OCI-LY1 (cell line): ENCODE results near the gene USP7.

Experiments
- H2AFZ ChIP-seq: fragments of 200-600 bp; sonication (generic), shearing (Covaris generic); 2 replicates; pipeline ENCODE4 v1.6.0; 2014; ENCODE audit warnings: antibody characterized with exemption, mild to moderate bottlenecking, low read length
- H3F3A ChIP-seq: fragments of 200-600 bp; sonication (generic), shearing (Covaris generic); 2 replicates; pipeline ENCODE4 v1.6.0; 2014; ENCODE audit warnings: mild to moderate bottlenecking, antibody characterized with exemption, low read length, moderate library complexity; ENCODE audit not compliant: insufficient read depth
- H3K27ac ChIP-seq: fragments of 200-600 bp; sonication (generic); 2 replicates; pipeline ENCODE4 v1.5.1; 2014; ENCODE audit warnings: low read length, mixed run types, mild to moderate bottlenecking, low read depth; ENCODE audit not compliant: poor library complexity, severe bottlenecking
- H3K27me3 ChIP-seq: fragments of 200-600 bp; sonication (generic); 2 replicates; pipeline ENCODE4 v1.6.0; 2014; ENCODE audit warnings: antibody characterized with exemption, mild to moderate bottlenecking, low read length, moderate library complexity; ENCODE audit not compliant: insufficient read depth
- H3K36me3 ChIP-seq: fragments of 200-600 bp; sonication (generic); 2 replicates; pipeline ENCODE4 v1.6.1; 2014; ENCODE audit warnings: mild to moderate bottlenecking, antibody characterized with exemption, low read length, moderate library complexity, mixed read lengths; ENCODE audit not compliant: insufficient read depth
- H3K4me1 ChIP-seq: fragments of 200-600 bp; sonication (generic); 2 replicates; pipeline ENCODE4 v1.5.1; 2014; ENCODE audit warnings: mild to moderate bottlenecking, low read length, moderate library complexity; ENCODE audit not compliant: insufficient read depth, severe bottlenecking
- H3K4me2 ChIP-seq: fragments of 200-600 bp; sonication (generic), shearing (Covaris generic); 2 replicates; pipeline ENCODE4 v1.6.1; 2014; ENCODE audit warnings: low read length
- H3K4me3 ChIP-seq: fragments of 200-600 bp; sonication (generic); 2 replicates; pipeline ENCODE4 v1.5.1; 2014; ENCODE audit warnings: low read length, low read depth, mild to moderate bottlenecking, mixed read lengths; ENCODE audit not compliant: poor library complexity, severe bottlenecking
- H3K79me2 ChIP-seq: fragments of 200-600 bp; shearing (Covaris generic); 2 replicates; pipeline ENCODE4 v1.6.1; 2016; ENCODE audit warnings: mixed run types, low read length, mixed read lengths; ENCODE audit not compliant: insufficient read depth
- H3K9ac ChIP-seq: fragments of 200-600 bp; sonication (generic), shearing (Covaris generic); 2 replicates; pipeline ENCODE4 v1.6.1; 2014; ENCODE audit warnings: mild to moderate bottlenecking, low read length, mixed read lengths
- H3K9me2 ChIP-seq: fragments of 200-600 bp; sonication (generic), shearing (Covaris generic); 2 replicates; pipeline ENCODE4 v1.6.1; 2014; ENCODE audit warnings: low read depth, mild to moderate bottlenecking, low read length, mixed read lengths
- H3K9me3 ChIP-seq: fragments of 200-600 bp; shearing (Covaris generic); 2 replicates; pipeline ENCODE4 v1.6.1; 2014; ENCODE audit warnings: low read length, mixed read lengths
- H4K20me1 ChIP-seq: fragments of 200-600 bp; sonication (generic), shearing (Covaris generic); 2 replicates; pipeline ENCODE4 v1.6.0; 2016; ENCODE audit warnings: mild to moderate bottlenecking, low read length; ENCODE audit not compliant: insufficient read depth
- EZH2 ChIP-seq: fragments of 200-600 bp; sonication (generic), shearing (Covaris generic); IDR thresholded peaks from 2 replicates; pipeline ENCODE4 v1.8.0; 2017; ENCODE audit warnings: borderline replicate concordance, mixed run types, mild to moderate bottlenecking, antibody characterized with exemption, low read length, moderate library complexity, mixed read lengths
- TF ChIP-seq, protein P1 (sequence below): fragments of 200-600 bp; sonication (generic), shearing (Covaris generic); IDR thresholded peaks from 2 replicates; pipeline ENCODE4 v1.5.1; 2017; ENCODE audit warnings: mild to moderate bottlenecking, antibody characterized with exemption, low read length, moderate library complexity, mixed read lengths

Gene USP7

DNA sequence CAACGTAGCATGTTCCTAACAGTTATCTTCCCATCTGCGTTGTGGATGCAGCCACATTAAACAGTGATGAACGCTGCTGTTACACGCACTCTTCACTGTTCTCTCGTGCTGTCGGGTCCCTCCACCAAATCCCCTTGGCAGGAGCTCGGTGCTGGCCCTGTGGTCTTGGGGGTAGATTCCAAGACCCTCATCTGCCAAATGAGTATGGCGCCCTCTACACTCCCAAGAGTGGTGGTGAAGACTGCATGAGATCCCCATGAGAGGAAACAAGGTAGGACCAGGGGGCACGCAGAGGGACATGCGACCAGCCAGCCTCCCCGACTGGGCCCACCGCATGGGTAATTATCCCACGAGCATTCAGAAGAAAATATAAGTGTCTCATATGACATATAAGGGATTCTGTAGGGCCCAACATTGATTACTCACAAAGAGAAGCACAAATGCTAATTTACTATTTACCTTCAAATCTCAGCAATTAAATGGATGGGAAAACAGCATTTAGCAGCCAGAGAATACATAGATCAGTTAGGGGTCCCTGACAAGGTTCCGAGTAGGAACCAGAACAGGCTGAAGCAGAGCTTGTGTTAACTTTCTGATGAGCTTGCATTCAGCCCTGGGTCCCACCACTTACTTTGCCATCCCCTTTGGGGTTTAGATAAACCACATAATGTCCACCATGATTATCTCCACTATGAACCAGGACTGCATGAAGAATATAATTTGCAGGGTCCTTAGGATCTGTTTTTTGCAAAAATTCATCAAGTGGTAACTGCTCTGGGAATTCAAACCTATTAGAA, 57.7 kb downstream of the USP7 start:
- Histone ChIP-seq H3K9ac (no peak overlapping the region), H3K9me3 (no peaks in the 10 kb centered on the region)
- TF ChIP-seq, protein P1, sequence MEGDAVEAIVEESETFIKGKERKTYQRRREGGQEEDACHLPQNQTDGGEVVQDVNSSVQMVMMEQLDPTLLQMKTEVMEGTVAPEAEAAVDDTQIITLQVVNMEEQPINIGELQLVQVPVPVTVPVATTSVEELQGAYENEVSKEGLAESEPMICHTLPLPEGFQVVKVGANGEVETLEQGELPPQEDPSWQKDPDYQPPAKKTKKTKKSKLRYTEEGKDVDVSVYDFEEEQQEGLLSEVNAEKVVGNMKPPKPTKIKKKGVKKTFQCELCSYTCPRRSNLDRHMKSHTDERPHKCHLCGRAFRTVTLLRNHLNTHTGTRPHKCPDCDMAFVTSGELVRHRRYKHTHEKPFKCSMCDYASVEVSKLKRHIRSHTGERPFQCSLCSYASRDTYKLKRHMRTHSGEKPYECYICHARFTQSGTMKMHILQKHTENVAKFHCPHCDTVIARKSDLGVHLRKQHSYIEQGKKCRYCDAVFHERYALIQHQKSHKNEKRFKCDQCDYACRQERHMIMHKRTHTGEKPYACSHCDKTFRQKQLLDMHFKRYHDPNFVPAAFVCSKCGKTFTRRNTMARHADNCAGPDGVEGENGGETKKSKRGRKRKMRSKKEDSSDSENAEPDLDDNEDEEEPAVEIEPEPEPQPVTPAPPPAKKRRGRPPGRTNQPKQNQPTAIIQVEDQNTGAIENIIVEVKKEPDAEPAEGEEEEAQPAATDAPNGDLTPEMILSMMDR, result peak; percentile 37; the same call in 1 of the 2 replicates
- TF ChIP-seq EZH2, result no peak

DNA sequence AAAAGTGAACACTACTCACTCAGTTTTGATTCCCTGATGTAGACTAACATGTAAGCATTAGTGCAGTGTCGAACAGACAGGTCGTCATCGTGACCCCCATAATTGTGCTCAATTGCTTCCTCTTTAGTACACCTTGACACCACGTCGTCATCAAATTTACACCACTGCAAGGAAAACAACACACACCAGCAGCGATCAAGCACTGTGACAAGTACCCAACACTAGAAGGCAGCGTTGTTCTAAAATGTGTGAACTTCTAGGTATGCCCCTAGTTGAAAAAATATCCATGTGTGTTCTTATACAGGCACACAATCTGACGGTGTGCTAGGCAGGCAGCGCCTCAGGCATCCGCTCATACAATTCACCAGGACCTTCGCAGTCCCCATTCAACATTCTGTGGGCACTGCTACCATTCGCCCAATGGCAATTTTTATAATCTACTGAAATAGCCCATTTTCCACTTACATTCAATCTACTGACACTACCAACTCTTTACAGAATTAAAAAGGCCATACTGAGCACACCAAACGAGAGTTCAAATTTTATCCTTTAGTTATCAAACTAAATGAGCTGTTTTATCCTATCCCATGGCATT, 58.4 kb downstream of the USP7 start:
- Histone ChIP-seq H3K27ac (no peak overlapping the region), H3K36me3 (peaks cover 96% of the 10 kb centered on the region), H3K4me2 (no peak overlapping the region)

More for the DNA sequence above, 57.7 kb downstream of the USP7 start:
- Histone ChIP-seq H3K9me2 (no peaks in the 10 kb centered on the region), H3F3A (no peaks in the 10 kb centered on the region), H3K4me2 (no peak overlapping the region), H3K36me3 (peaks cover 96% of the 10 kb centered on the region), H2AFZ (no peak overlapping the region), H4K20me1 (no peaks in the 10 kb centered on the region), H3K27me3 (no peaks in the 10 kb centered on the region), H3K4me3 (no peak overlapping the region), H3K79me2 (no peaks in the 10 kb centered on the region), H3K27ac (no peak overlapping the region), H3K4me1 (no peaks in the 10 kb centered on the region)

DNA sequence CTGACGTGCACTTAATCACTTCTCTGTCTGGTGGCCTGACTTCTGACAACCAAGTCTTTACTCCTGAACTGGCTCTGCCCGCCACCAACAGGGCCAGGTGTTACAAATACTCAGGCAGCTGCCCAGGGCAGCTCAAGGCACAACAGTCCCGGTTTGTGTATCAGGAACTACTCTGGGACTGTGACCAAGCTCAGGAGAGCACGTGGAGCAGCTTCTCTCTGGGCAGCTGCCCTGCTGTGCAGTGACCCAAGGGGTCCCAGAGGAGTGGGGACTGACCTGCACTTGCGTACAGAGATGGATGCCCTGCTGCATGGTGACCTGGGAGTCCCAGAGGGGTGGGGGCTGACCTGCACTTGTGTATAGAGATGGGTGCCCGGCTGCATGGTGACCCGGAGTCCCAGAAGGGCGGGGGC, 59.7 kb downstream of the USP7 start:
- Histone ChIP-seq H2AFZ (no peak overlapping the region), H3K79me2 (no peaks in the 10 kb centered on the region), H4K20me1 (no peaks in the 10 kb centered on the region), H3K9ac (no peak overlapping the region), H3K27ac (no peak overlapping the region), H3K27me3 (no peaks in the 10 kb centered on the region), H3K4me2 (no peak overlapping the region), H3K36me3 (peaks cover 96% of the 10 kb centered on the region), H3K4me3 (no peak overlapping the region), H3K9me2 (no peaks in the 10 kb centered on the region), H3F3A (no peaks in the 10 kb centered on the region; the same call in 1 of the 2 replicates), H3K4me1 (no peaks in the 10 kb centered on the region), H3K9me3 (no peaks in the 10 kb centered on the region)
- TF ChIP-seq, protein P1, result no peak
- TF ChIP-seq EZH2, result no peak

More for the DNA sequence above, 58.4 kb downstream of the USP7 start:
- H3K9me3 ChIP-seq, result no peaks in the 10 kb centered on the region
- no peak overlapping the region for H3K9ac ChIP-seq
- no peaks in the 10 kb centered on the region for H3F3A ChIP-seq
- no peak overlapping the region for H2AFZ ChIP-seq
- TF ChIP-seq, protein P1, result peak; percentile 24
- no peak for TF ChIP-seq EZH2
- no peaks in the 10 kb centered on the region for H4K20me1 ChIP-seq
- no peaks in the 10 kb centered on the region for H3K4me1 ChIP-seq
- H3K9me2 ChIP-seq, result no peaks in the 10 kb centered on the region
- H3K79me2 ChIP-seq, result no peaks in the 10 kb centered on the region
- no peak overlapping the region for H3K4me3 ChIP-seq
- no peaks in the 10 kb centered on the region for H3K27me3 ChIP-seq
